ENCODE measurements around the gene ARL13A. TPM values are rescaled to one million over a fixed set of nuclear protein-coding genes. Genes with fewer than 3 reads are reported as not detected.

ARL13A gene
- total and polyA plus RNA-seq, 7 donors = not detected

GRCh38 chrX:100984818-100985217 lies 15.3 kb downstream of the ARL13A start:
- Histone ChIP-seq H3K4me1 (no peaks in the 10 kb centered on the region), H3K9me3 (no peaks in the 10 kb centered on the region), H3K36me3 (no peaks in the 10 kb centered on the region), H3K27me3 (no peaks in the 10 kb centered on the region), H3K27ac (no peak overlapping the region), H3K4me3 (no peak overlapping the region)
- DNase-seq = no peak
- intact Hi-C loops (cut with DNase I) = no loop called here
- no peak for TF ChIP-seq POLR2AphosphoS5 (IDR thresholded peaks at IDR 0.05)
- no peak for TF ChIP-seq CTCF (IDR thresholded peaks at IDR 0.05)
- TF ChIP-seq POLR2A (IDR thresholded peaks at IDR 0.05) = no peak
- TF ChIP-seq EP300 (IDR thresholded peaks at IDR 0.05) = no peak

- 69 to 85% methylated on average over 2 of the region's 2 CpGs for WGBS, 2 donors
- TF ChIP-seq POLR2A (IDR thresholded peaks at IDR 0.05) = no peak
- TF ChIP-seq POLR2AphosphoS5 (IDR thresholded peaks at IDR 0.05) = no peak
- TF ChIP-seq EP300 (IDR thresholded peaks at IDR 0.05) = no peak
- TF ChIP-seq CTCF (IDR thresholded peaks at IDR 0.05) = no peak
- intact Hi-C loops (cut with DNase I) = no loop called here
- no peaks in the 10 kb centered on the region for H3K27me3 ChIP-seq
- H3K4me3 ChIP-seq = no peak overlapping the region
- no peaks in the 10 kb centered on the region for H3K9me3 ChIP-seq
- no peak overlapping the region for H3K27ac ChIP-seq
- H3K4me1 ChIP-seq = no peaks in the 10 kb centered on the region
- no peaks in the 10 kb centered on the region for H3K36me3 ChIP-seq
- DNase-seq = no peak
Observed at GRCh38 chrX:100990139-100990538, 20.6 kb downstream of the ARL13A start.

- H3K36me3 ChIP-seq = no peaks in the 10 kb centered on the region
- no peaks in the 10 kb centered on the region for H3K4me1 ChIP-seq
- intact Hi-C loops (cut with DNase I) = no loop called here
- H3K27ac ChIP-seq = no peak overlapping the region
- TF ChIP-seq POLR2A (IDR thresholded peaks at IDR 0.05) = no peak
- TF ChIP-seq EP300 (IDR thresholded peaks at IDR 0.05) = no peak
- TF ChIP-seq CTCF (IDR thresholded peaks at IDR 0.05) = no peak
- TF ChIP-seq POLR2AphosphoS5 (IDR thresholded peaks at IDR 0.05) = no peak
- H3K27me3 ChIP-seq = no peaks in the 10 kb centered on the region
- no peak overlapping the region for H3K4me3 ChIP-seq
- H3K9me3 ChIP-seq = no peaks in the 10 kb centered on the region
- DNase-seq = no peak
- 78 to 85% methylated on average over 5 of the region's 5 CpGs for WGBS, 2 donors
Observed at GRCh38 chrX:100994352-100995281, 25.1 kb downstream of the ARL13A start.

- no peaks in the 10 kb centered on the region for H3K36me3 ChIP-seq
- no peak for DNase-seq
- intact Hi-C loops (cut with DNase I) = no loop called here
- no peaks in the 10 kb centered on the region for H3K9me3 ChIP-seq
- TF ChIP-seq POLR2AphosphoS5 (IDR thresholded peaks at IDR 0.05) (no peak), EP300 (IDR thresholded peaks at IDR 0.05) (no peak), CTCF (IDR thresholded peaks at IDR 0.05) (no peak), POLR2A (IDR thresholded peaks at IDR 0.05) (no peak)
- no peaks in the 10 kb centered on the region for H3K4me1 ChIP-seq
- no peak overlapping the region for H3K4me3 ChIP-seq
- WGBS, 2 donors = 88 to 92% methylated on average over 5 of the region's 5 CpGs
- no peaks in the 10 kb centered on the region for H3K27me3 ChIP-seq
- no peak overlapping the region for H3K27ac ChIP-seq
Observed at GRCh38 chrX:100995469-100995868, 26.0 kb downstream of the ARL13A start.
